Smooth muscle cell (in vitro differentiated cells): ENCODE data around the gene CATSPER3. TPM values are rescaled to one million over a fixed set of nuclear protein-coding genes. Genes with fewer than 3 reads are reported as not detected.

ENCODE experiments used
- DNase-seq: peaks from one replicate; lab custom pipeline; 2025; ENCODE audit not compliant: unreplicated experiment; lab: John Stamatoyannopoulos, UW
- H2AFZ ChIP-seq: fragments of 200-600 bp; sonication (generic); 2 replicates; pipeline ENCODE4 v1.6.0; 2016; ENCODE audit warnings: antibody characterized with exemption, low read depth, mild to moderate bottlenecking
- H3F3A ChIP-seq: fragments of 200-600 bp; sonication (generic); 2 replicates; pipeline ENCODE4 v1.6.0; 2017; ENCODE audit warnings: antibody characterized with exemption, low read depth
- H3K27ac ChIP-seq: fragments of 200-600 bp; sonication (generic); 2 replicates; pipeline ENCODE4 v1.5.1; 2016; ENCODE audit warnings: low read depth, mild to moderate bottlenecking
- H3K27me3 ChIP-seq: fragments of 200-600 bp; sonication (generic); 2 replicates; pipeline ENCODE4 v1.6.1; 2016; ENCODE audit warnings: low read depth, mild to moderate bottlenecking
- H3K36me3 ChIP-seq: fragments of 200-600 bp; sonication (generic); 2 replicates; pipeline ENCODE4 v1.5.1; 2016; ENCODE audit warnings: low read depth
- H3K4me1 ChIP-seq: fragments of 200-600 bp; sonication (generic); 2 replicates; pipeline ENCODE4 v1.5.1; 2016; ENCODE audit warnings: low read depth
- H3K4me2 ChIP-seq: fragments of 200-600 bp; sonication (generic); 2 replicates; pipeline ENCODE4 v1.6.0; 2016; ENCODE audit warnings: mild to moderate bottlenecking
- H3K4me3 ChIP-seq: fragments of 200-600 bp; sonication (generic); 2 replicates; pipeline ENCODE4 v1.5.1; 2016; ENCODE audit warnings: mild to moderate bottlenecking
- H3K79me2 ChIP-seq: fragments of 200-600 bp; sonication (generic); 2 replicates; pipeline ENCODE4 v1.6.0; 2016; ENCODE audit warnings: low read depth, mild to moderate bottlenecking
- H3K9ac ChIP-seq: fragments of 200-600 bp; sonication (generic); 2 replicates; pipeline ENCODE4 v1.6.0; 2016; ENCODE audit warnings: low read depth
- H3K9me3 ChIP-seq: fragments of 200-600 bp; sonication (generic); replicated peaks from 2 replicates; pipeline ENCODE4 v1.5.1; 2016; ENCODE audit warnings: low read depth
- H4K20me1 ChIP-seq: fragments of 200-600 bp; sonication (generic); 2 replicates; pipeline ENCODE4 v1.6.0; 2016; ENCODE audit warnings: low read depth
- CTCF ChIP-seq: fragments of 200-600 bp; sonication (generic); IDR thresholded peaks from 2 replicates; pipeline ENCODE4 v1.5.1; 2017; ENCODE audit warnings: borderline replicate concordance, mild to moderate bottlenecking, antibody characterized with exemption; ENCODE audit not compliant: insufficient read depth, poor library complexity, severe bottlenecking
- WGBS: methylation state at CpG from one replicate; pipeline ENCODE4 v1.1.7; 2016; ENCODE audit warnings: low lambda C conversion rate; 5-methylcytosine and 5-hydroxymethylcytosine counted together
- polyA plus RNA-seq: library from polyadenylated mRNA; unstranded; fragments of >200 nt; fragmentation: Nextera tagmentation; extraction: Ambion mirVana; gene quantifications from 2 replicates; pipeline ENCODE4 v1.2.1, GENCODE V29; 2016
- total RNA-seq: library from RNA; depleted of rRNA; stranded (reverse); fragments of >200 nt; gene quantifications from 2 replicates; pipeline ENCODE4 v1.2.3, GENCODE V29; 2014

CATSPER3 gene
- total and polyA plus RNA-seq, 2 experiments from 2014 or later, result not detected

DNA sequence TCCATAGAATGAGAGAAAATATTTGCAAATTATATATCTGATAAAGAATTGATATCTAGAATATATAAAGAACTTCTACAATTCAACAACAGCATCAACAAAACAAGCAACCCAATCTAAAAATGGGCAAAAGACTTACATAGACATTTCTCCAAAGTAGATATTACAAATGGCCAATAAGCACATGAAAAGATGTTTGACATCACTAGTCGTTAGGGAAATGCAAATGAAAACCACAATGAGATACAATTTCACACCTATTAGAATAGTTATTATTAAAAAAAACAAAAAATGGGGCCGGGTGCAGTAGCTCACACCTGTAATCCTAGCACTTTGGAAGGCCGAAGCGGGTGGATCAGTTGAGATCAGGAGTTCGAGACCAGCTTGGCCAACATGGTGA lies 24.4 kb downstream of the CATSPER3 start:
- Histone ChIP-seq H3K27ac (no peak overlapping the region), H3K27me3 (no peaks in the 10 kb centered on the region), H3K4me2 (no peak overlapping the region), H3K4me3 (no peak overlapping the region), H3K9me3 (no peaks in the 10 kb centered on the region), H3K79me2 (no peaks in the 10 kb centered on the region), H4K20me1 (peaks cover 7% of the 10 kb centered on the region), H3K4me1 (peaks cover 16% of the 10 kb centered on the region), H3F3A (peaks cover 16% of the 10 kb centered on the region), H2AFZ (no peak overlapping the region), H3K36me3 (no peaks in the 10 kb centered on the region), H3K9ac (no peak overlapping the region)
- TF ChIP-seq CTCF, result no peak
- WGBS, result 96% methylated on average over 5 of the region's 5 CpGs
- no peak for DNase-seq

DNA sequence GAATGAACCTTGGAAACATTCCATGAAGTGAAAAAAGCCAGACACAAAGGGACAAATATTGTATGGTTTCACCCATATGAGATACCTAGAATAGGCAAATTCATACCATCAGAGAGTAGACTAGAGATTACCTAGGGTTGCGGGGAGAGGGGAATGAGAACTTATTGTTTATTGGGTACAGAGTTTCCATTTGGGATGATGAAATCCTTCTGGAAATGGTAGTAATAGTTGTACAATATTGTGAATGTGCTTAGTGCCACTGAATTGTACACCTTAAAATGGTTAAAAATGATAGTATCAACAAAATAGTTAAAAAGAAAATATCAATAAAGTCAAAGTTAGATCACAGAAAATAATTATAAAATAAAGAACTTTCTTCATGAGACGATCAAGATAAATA lies 25.5 kb downstream of the CATSPER3 start:
- no peak overlapping the region for H3K9ac ChIP-seq
- no peak for TF ChIP-seq CTCF
- no peaks in the 10 kb centered on the region for H3K27me3 ChIP-seq
- no peak for DNase-seq
- no peaks in the 10 kb centered on the region for H3K79me2 ChIP-seq
- H3K4me2 ChIP-seq, result no peak overlapping the region
- H3K4me3 ChIP-seq, result no peak overlapping the region
- no peak overlapping the region for H2AFZ ChIP-seq
- H3F3A ChIP-seq, result peaks cover 16% of the 10 kb centered on the region
- H3K9me3 ChIP-seq, result no peaks in the 10 kb centered on the region
- H4K20me1 ChIP-seq, result peaks cover 7% of the 10 kb centered on the region
- WGBS, result 98% methylated on average over 2 of the region's 2 CpGs
- H3K4me1 ChIP-seq, result peaks cover 16% of the 10 kb centered on the region
- H3K36me3 ChIP-seq, result no peaks in the 10 kb centered on the region
- no peak overlapping the region for H3K27ac ChIP-seq

DNA sequence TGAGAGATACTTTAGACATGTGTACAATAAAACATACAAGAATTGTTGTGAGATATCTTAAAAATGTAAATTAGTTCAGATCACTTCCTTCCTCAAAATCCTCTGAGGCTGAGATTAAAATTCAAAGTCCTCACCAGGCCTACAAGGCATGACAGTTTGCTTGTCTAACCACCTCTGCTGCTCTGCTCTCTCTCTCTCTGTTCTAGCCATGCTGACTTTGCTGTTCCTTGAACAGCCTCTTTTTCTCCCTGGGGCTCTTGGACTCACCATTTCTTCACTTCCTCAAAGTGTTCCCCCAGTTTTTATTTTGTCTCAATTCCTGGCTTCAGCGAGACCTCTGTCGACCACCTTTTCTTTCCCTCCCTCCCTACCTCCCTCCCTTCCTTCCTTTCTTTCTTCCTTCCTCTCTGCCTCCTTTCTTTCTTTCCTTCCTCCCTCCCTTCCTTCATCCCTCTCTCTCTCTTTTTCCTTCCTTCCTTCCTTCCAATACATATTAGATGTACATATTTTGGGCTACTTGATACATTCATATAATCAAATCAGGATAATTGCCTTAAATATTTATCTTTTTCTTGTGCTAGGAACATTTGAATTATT lies 27.0 kb downstream of the CATSPER3 start:
- Histone ChIP-seq H3K36me3 (no peaks in the 10 kb centered on the region), H3K4me1 (peaks cover 6% of the 10 kb centered on the region), H3K27ac (no peak overlapping the region), H3F3A (peaks cover 1% of the 10 kb centered on the region), H2AFZ (no peak overlapping the region), H3K9ac (no peak overlapping the region), H3K4me2 (no peak overlapping the region), H4K20me1 (no peaks in the 10 kb centered on the region), H3K4me3 (no peak overlapping the region), H3K9me3 (no peaks in the 10 kb centered on the region), H3K79me2 (no peaks in the 10 kb centered on the region), H3K27me3 (no peaks in the 10 kb centered on the region)
- no peak for TF ChIP-seq CTCF
- 94% methylated on average over 2 of the region's 2 CpGs for WGBS
- DNase-seq, result no peak

DNA sequence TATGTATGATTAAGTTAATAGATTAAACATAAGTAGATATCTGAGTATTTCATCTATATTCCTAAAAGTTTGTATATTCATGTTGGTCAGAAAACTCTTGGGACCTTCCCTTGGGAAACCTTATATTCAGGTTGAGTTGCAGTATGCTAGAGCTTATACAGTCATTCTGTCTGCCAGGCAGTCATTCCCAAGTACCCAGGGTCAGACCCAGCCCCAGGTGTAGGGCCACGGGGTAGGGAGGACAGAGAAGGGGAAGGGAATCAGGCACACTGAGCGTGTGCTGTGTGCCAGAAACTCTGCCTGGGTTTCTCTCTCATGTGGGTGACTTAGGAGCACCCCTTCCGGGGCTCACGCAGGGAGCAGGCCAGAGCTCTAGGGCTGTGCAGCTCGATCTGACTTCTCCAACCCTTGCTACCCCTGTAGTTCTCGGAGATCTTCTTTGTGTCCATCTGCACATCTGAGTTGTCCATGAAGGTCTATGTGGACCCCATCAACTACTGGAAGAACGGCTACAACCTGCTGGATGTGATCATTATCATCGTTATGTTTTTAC lies 28.2 kb downstream of the CATSPER3 start:
- no peak overlapping the region for H3K27ac ChIP-seq
- no peak overlapping the region for H3K4me2 ChIP-seq
- H3K36me3 ChIP-seq, result no peaks in the 10 kb centered on the region
- no peaks in the 10 kb centered on the region for H3F3A ChIP-seq
- no peaks in the 10 kb centered on the region for H3K9me3 ChIP-seq
- TF ChIP-seq CTCF, result no peak
- H3K4me3 ChIP-seq, result no peak overlapping the region
- WGBS, result 92% methylated on average over 8 of the region's 8 CpGs
- H3K27me3 ChIP-seq, result no peaks in the 10 kb centered on the region
- no peaks in the 10 kb centered on the region for H3K79me2 ChIP-seq
- H3K9ac ChIP-seq, result no peak overlapping the region
- no peak for DNase-seq
- no peaks in the 10 kb centered on the region for H3K4me1 ChIP-seq
- H2AFZ ChIP-seq, result no peak overlapping the region
- no peaks in the 10 kb centered on the region for H4K20me1 ChIP-seq
